Fibroblast of mammary gland (primary cell): ENCODE data around the gene RFTN1.

Experiments used
- DNase-seq: peaks from one replicate; pipeline ENCODE4 v3.0.0-alpha.2; 2010; ENCODE audit warnings: low read depth
- H3K4me3 ChIP-seq: 2 replicates; pipeline ENCODE4 v1.5.1; 2011; ENCODE audit warnings: low read depth, mild to moderate bottlenecking, low read length, moderate library complexity; ENCODE audit not compliant: control insufficient read depth
- CTCF ChIP-seq: conservative IDR thresholded peaks from 2 replicates; pipeline ENCODE4 v1.5.1; 2011; ENCODE audit warnings: low read depth, low read length, inconsistent platforms; ENCODE audit not compliant: control insufficient read depth, insufficient read depth

The RFTN1 gene

GRCh38 chr3:16520241-16520969, 6.9 kb upstream of the RFTN1 start:
- H3K4me3 ChIP-seq: no peak overlapping the region
- DNase-seq: no peak
- no peak for TF ChIP-seq CTCF

- H3K4me3 ChIP-seq: no peak overlapping the region
- DNase-seq: peak; percentile 70
- TF ChIP-seq CTCF: peak; percentile 72
Observed at GRCh38 chr3:16516695-16517481, 3.4 kb upstream of the RFTN1 start.

GRCh38 chr3:16515885-16516420, 2.5 kb upstream of the RFTN1 start:
- no peak for TF ChIP-seq CTCF
- DNase-seq: no peak
- no peak overlapping the region for H3K4me3 ChIP-seq

- no peak overlapping the region for H3K4me3 ChIP-seq
- no peak for DNase-seq
- TF ChIP-seq CTCF: no peak
Observed at GRCh38 chr3:16514755-16515353, 1.4 kb upstream of the RFTN1 start.

- no peak for DNase-seq
- peak overlapping the region; percentile 58 for H3K4me3 ChIP-seq
- no peak for TF ChIP-seq CTCF
Observed at GRCh38 chr3:16514021-16514700, 662 bp upstream of the RFTN1 start.

- DNase-seq: no peak
- TF ChIP-seq CTCF: no peak
- H3K4me3 ChIP-seq: peak overlapping the region; percentile 88
Observed at GRCh38 chr3:16512435-16513140, 911 bp downstream of the RFTN1 start.
